RPMI7951 (cell line): Measurements from ENCODE around the gene RSAD2. TPM values are rescaled to one million over a fixed set of nuclear protein-coding genes. Genes with fewer than 3 reads are reported as not detected.
"Not testable (repeated sequence)": the region's sequence is repeated elsewhere in the genome, so short reads cannot be mapped to it uniquely, and the experiment has no call there.

Experiments
- DNase-seq: peaks from one replicate; pipeline ENCODE4 v3.0.0-alpha.2; 2012; ENCODE audit warnings: low read depth
- total RNA-seq: library from RNA; depleted of rRNA; stranded (reverse); fragments of >200 nt; shearing (Covaris generic); gene quantifications from 2 replicates; pipeline ENCODE4 v1.2.3, GENCODE V29; 2014

RSAD2 gene
- total RNA-seq, 1 experiment from 2014 or later, result 1.3 TPM

GRCh38 chr2:6864231-6864754 lies 13.3 kb upstream of the RSAD2 start:
- DNase-seq, result no peak

- no peak for DNase-seq
These were observed 12.6 kb upstream of the RSAD2 start for GRCh38 chr2:6864923-6865345.

GRCh38 chr2:6865346-6866274 lies 12.0 kb upstream of the RSAD2 start, which contains the start of gene CMPK2:
TSS of gene CMPK2 (minus strand) at chr2:6865907. CDS start at chr2:6865696, 211 bp downstream.
- peak; percentile 73 for DNase-seq

- DNase-seq, result peak; percentile 48
These were observed 11.3 kb upstream of the RSAD2 start for GRCh38 chr2:6866275-6866671.

GRCh38 chr2:6866982-6867381 lies 10.6 kb upstream of the RSAD2 start:
- no peak for DNase-seq

GRCh38 chr2:6872394-6872793 lies 5.2 kb upstream of the RSAD2 start:
- no peak for DNase-seq

- DNase-seq, result no peak
These were observed 3.5 kb upstream of the RSAD2 start for GRCh38 chr2:6874032-6874431.

- no peak for DNase-seq
These were observed 1.3 kb upstream of the RSAD2 start for GRCh38 chr2:6876309-6876708.

GRCh38 chr2:6878549-6878948 lies 972 bp downstream of the RSAD2 start:
- DNase-seq, result no peak

- no peak for DNase-seq
These were observed 1.4 kb downstream of the RSAD2 start for GRCh38 chr2:6879011-6879410.

- DNase-seq, result no peak
These were observed 2.7 kb downstream of the RSAD2 start for GRCh38 chr2:6880200-6880733.

GRCh38 chr2:6881046-6881445 lies 3.5 kb downstream of the RSAD2 start:
- no peak for DNase-seq

- no peak for DNase-seq
These were observed 3.9 kb downstream of the RSAD2 start for GRCh38 chr2:6881516-6881915.

- DNase-seq, result no peak
These were observed 6.0 kb downstream of the RSAD2 start for GRCh38 chr2:6883448-6884122.

GRCh38 chr2:6885551-6885950 lies 8.0 kb downstream of the RSAD2 start:
- no peak for DNase-seq

GRCh38 chr2:6885968-6886367 lies 8.4 kb downstream of the RSAD2 start:
- no peak for DNase-seq

GRCh38 chr2:6887751-6888192 lies 10.2 kb downstream of the RSAD2 start:
- no peak for DNase-seq

- no peak for DNase-seq
These were observed 11.1 kb downstream of the RSAD2 start for GRCh38 chr2:6888724-6889123.

GRCh38 chr2:6893876-6894482 lies 16.4 kb downstream of the RSAD2 start:
- DNase-seq, result no peak

- DNase-seq, result peak; percentile 51
These were observed 19.6 kb downstream of the RSAD2 start for GRCh38 chr2:6896930-6897759.

- not testable (repeated sequence) for DNase-seq
These were observed 25.0 kb downstream of the RSAD2 start for GRCh38 chr2:6902581-6902980.
